Ectodermal cell (in vitro differentiated cells): ENCODE data around the gene WASF2.

ENCODE experiments used
- H3K27ac ChIP-seq: 2 replicates; pipeline ENCODE4 v1.7.0; 2013; ENCODE audit warnings: mild to moderate bottlenecking, low read depth, low read length; ENCODE audit not compliant: insufficient read depth, poor library complexity, severe bottlenecking
- H3K27me3 ChIP-seq: 2 replicates; pipeline ENCODE4 v1.7.0; 2013; ENCODE audit warnings: mild to moderate bottlenecking, low read length; ENCODE audit not compliant: insufficient read depth, control insufficient read depth, poor library complexity, severe bottlenecking
- H3K36me3 ChIP-seq: one replicate; pipeline ENCODE4 v1.7.0; 2013; ENCODE audit warnings: low read length; ENCODE audit not compliant: control insufficient read depth, insufficient read depth
- H3K4me1 ChIP-seq: one replicate; pipeline ENCODE4 v1.7.0; 2013; ENCODE audit warnings: low read length; ENCODE audit not compliant: control insufficient read depth, insufficient read depth
- H3K4me3 ChIP-seq: 2 replicates; pipeline ENCODE4 v1.7.0; 2013; ENCODE audit warnings: low read depth, low read length, control low read depth; ENCODE audit not compliant: insufficient read depth
- H3K9me3 ChIP-seq: 2 replicates; pipeline ENCODE4 v1.7.0; 2013; ENCODE audit warnings: mild to moderate bottlenecking, low read length, moderate library complexity; ENCODE audit not compliant: control insufficient read depth
- WGBS, 2 experiments: methylation state at CpG; one replicate each; pipeline ENCODE4 v1.1.7; 2013; ENCODE audit warnings: missing lambda C conversion rate in 2 of 2; 5-methylcytosine and 5-hydroxymethylcytosine counted together

Gene WASF2

GRCh38 chr1:27367160-27367650, 122.8 kb downstream of the WASF2 start:
- Histone ChIP-seq H3K27ac (peak overlapping the region; percentile 93), H3K4me3 (peak overlapping the region; percentile 60), H3K36me3 (no peaks in the 10 kb centered on the region), H3K4me1 (peaks cover 32% of the 10 kb centered on the region), H3K27me3 (no peaks in the 10 kb centered on the region), H3K9me3 (no peaks in the 10 kb centered on the region)
- WGBS, 2 experiments = 25 to 29% methylated on average over 8 of the region's 8 CpGs

GRCh38 chr1:27366411-27367159, 123.4 kb downstream of the WASF2 start, which contains the start of gene MAP3K6:
MAP3K6 (minus strand) TSS chr1:27366961; CDS start chr1:27366597, 364 bp downstream.
- H3K27ac ChIP-seq = peak within 1 kb of the TSS; percentile 93
- WGBS, 2 experiments = 0% methylated on average over 67 of the region's 67 CpGs

GRCh38 chr1:27366113-27366410, 123.9 kb downstream of the WASF2 start:
- H3K27ac ChIP-seq = peak overlapping the region; percentile 93
- no peaks in the 10 kb centered on the region for H3K9me3 ChIP-seq
- no peaks in the 10 kb centered on the region for H3K36me3 ChIP-seq
- 0% methylated on average over 30 of the region's 30 CpGs for WGBS, 2 experiments
- H3K27me3 ChIP-seq = peaks cover 7% of the 10 kb centered on the region
- H3K4me1 ChIP-seq = peaks cover 33% of the 10 kb centered on the region
- peak overlapping the region; percentile 60 for H3K4me3 ChIP-seq

More at GRCh38 chr1:27366411-27367159, 123.4 kb downstream of the WASF2 start, which contains the start of gene MAP3K6:
- H3K4me1 ChIP-seq = peaks cover 32% of the 10 kb centered on the region
- H3K27me3 ChIP-seq = peaks cover 2% of the 10 kb centered on the region
- H3K4me3 ChIP-seq = peak within 1 kb of the TSS; percentile 60
- no peaks in the 10 kb centered on the region for H3K9me3 ChIP-seq
- no peaks in the 10 kb centered on the region for H3K36me3 ChIP-seq

- Histone ChIP-seq H3K27me3 (peaks cover 13% of the 10 kb centered on the region), H3K4me1 (peaks cover 36% of the 10 kb centered on the region), H3K36me3 (no peaks in the 10 kb centered on the region), H3K27ac (peak overlapping the region; percentile 93), H3K9me3 (no peaks in the 10 kb centered on the region), H3K4me3 (peak overlapping the region; percentile 60)
- 8 to 9% methylated on average over 39 to 40 of the region's 40 CpGs for WGBS, 2 experiments
Observed at GRCh38 chr1:27365372-27366112, 124.4 kb downstream of the WASF2 start.

GRCh38 chr1:27364696-27365371, 125.1 kb downstream of the WASF2 start:
- peaks cover 36% of the 10 kb centered on the region for H3K4me1 ChIP-seq
- peak overlapping the region; percentile 7 for H3K4me3 ChIP-seq
- H3K27ac ChIP-seq = peak overlapping the region; percentile 80
- WGBS, 2 experiments = 73 to 74% methylated on average over 11 of the region's 11 CpGs
- no peaks in the 10 kb centered on the region for H3K9me3 ChIP-seq
- H3K27me3 ChIP-seq = peaks cover 20% of the 10 kb centered on the region
- H3K36me3 ChIP-seq = no peaks in the 10 kb centered on the region

GRCh38 chr1:27363766-27364695, 125.9 kb downstream of the WASF2 start:
- Histone ChIP-seq H3K36me3 (no peaks in the 10 kb centered on the region), H3K4me1 (peaks cover 36% of the 10 kb centered on the region), H3K4me3 (no peak overlapping the region), H3K9me3 (no peaks in the 10 kb centered on the region), H3K27me3 (peaks cover 28% of the 10 kb centered on the region), H3K27ac (peak overlapping the region; percentile 80)
- WGBS, 2 experiments = 72 to 75% methylated on average over 26 of the region's 26 CpGs

- no peak overlapping the region for H3K27ac ChIP-seq
- H3K4me3 ChIP-seq = no peak overlapping the region
- H3K9me3 ChIP-seq = no peaks in the 10 kb centered on the region
- H3K27me3 ChIP-seq = peaks cover 43% of the 10 kb centered on the region
- whole genome bisulfite sequencing, 2 experiments = 93 to 94% methylated on average over 8 of the region's 8 CpGs
- H3K4me1 ChIP-seq = peaks cover 24% of the 10 kb centered on the region
- no peaks in the 10 kb centered on the region for H3K36me3 ChIP-seq
Observed at GRCh38 chr1:27361553-27361952, 128.4 kb downstream of the WASF2 start.

GRCh38 chr1:27361044-27361402, 128.9 kb downstream of the WASF2 start:
- Histone ChIP-seq H3K4me1 (peaks cover 26% of the 10 kb centered on the region), H3K4me3 (peak overlapping the region; percentile 45), H3K27ac (no peak overlapping the region), H3K36me3 (no peaks in the 10 kb centered on the region), H3K27me3 (peaks cover 43% of the 10 kb centered on the region), H3K9me3 (no peaks in the 10 kb centered on the region)
- WGBS, 2 experiments = 33 to 36% methylated on average over 21 of the region's 21 CpGs

- Histone ChIP-seq H3K4me3 (peak overlapping the region; percentile 45), H3K27me3 (peaks cover 43% of the 10 kb centered on the region), H3K27ac (no peak overlapping the region), H3K36me3 (no peaks in the 10 kb centered on the region), H3K4me1 (peaks cover 26% of the 10 kb centered on the region), H3K9me3 (no peaks in the 10 kb centered on the region)
- 5% methylated on average over 68 to 70 of the region's 71 CpGs for WGBS, 2 experiments
Observed at GRCh38 chr1:27360159-27361043, 129.6 kb downstream of the WASF2 start.
